Panc1 (cell line): ENCODE results near the gene ARID4B.

Experiments used
- CTCF ChIP-seq: fragments of 450-650 bp; IDR thresholded peaks from 2 replicates; pipeline ENCODE4 v1.5.1; 2017; ENCODE audit warnings: mild to moderate bottlenecking
- POLR2AphosphoS5 ChIP-seq: IDR thresholded peaks from 2 replicates; pipeline ENCODE4 v1.6.1; 2012; ENCODE audit warnings: mild to moderate bottlenecking, low read depth, low read length, moderate library complexity
- REST ChIP-seq, 2 experiments: IDR thresholded peaks; 2 replicates each; pipeline ENCODE4 v1.6.1; 2011 to 2012; ENCODE audit warnings: low read depth in 2 of 2, control low read depth in 1 of 2, low read length in 1 of 2, mild to moderate bottlenecking in 1 of 2, moderate library complexity in 1 of 2; ENCODE audit not compliant: insufficient read depth in 1 of 2
- SIN3A ChIP-seq: IDR thresholded peaks from 2 replicates; pipeline ENCODE4 v1.6.1; 2012; ENCODE audit warnings: low read depth, mild to moderate bottlenecking, low read length, moderate library complexity, borderline replicate concordance; ENCODE audit not compliant: insufficient read depth
- TCF7L2 ChIP-seq: IDR thresholded peaks from 2 replicates; pipeline ENCODE4 v1.6.1; 2011; ENCODE audit warnings: mild to moderate bottlenecking, low read depth, low read length, inconsistent platforms

GRCh38 chr1:235199441-235199840 is 128.5 kb downstream of the ARID4B start:
- TF ChIP-seq REST (IDR thresholded peaks at IDR 0.05; ENCODE audit: insufficient read depth in 1 of 2, low read depth in 2 of 2, low read length in 1 of 2), result no peak
- no peak for TF ChIP-seq CTCF
- TF ChIP-seq POLR2AphosphoS5, result no peak
- no peak for TF ChIP-seq TCF7L2
- no peak for TF ChIP-seq SIN3A
